ENCODE measurements around the gene SLC35F6.

Gene SLC35F6

DNA sequence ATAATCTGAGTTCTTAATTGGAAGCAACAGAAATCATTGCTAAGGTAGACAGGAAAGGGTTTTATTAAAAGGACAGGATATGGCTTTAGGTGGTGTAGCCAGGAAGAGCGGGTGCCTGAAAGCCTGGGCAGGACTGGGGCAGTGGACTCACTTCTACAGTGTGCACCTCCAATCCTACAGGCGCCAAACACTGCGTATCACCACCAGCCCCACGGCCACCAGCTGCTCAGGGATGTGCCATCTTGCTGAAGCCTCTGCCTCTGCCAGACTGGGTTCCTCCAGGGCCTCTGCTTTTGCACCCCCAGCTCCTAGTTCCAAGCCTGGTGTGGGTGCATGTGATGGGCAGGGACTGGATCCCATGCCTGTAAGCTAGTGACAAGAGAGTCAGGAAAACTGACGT is 54.2 kb downstream of the SLC35F6 start:
- no peak for DNase-seq (ENCODE audit: low read depth, low spot score)

DNA sequence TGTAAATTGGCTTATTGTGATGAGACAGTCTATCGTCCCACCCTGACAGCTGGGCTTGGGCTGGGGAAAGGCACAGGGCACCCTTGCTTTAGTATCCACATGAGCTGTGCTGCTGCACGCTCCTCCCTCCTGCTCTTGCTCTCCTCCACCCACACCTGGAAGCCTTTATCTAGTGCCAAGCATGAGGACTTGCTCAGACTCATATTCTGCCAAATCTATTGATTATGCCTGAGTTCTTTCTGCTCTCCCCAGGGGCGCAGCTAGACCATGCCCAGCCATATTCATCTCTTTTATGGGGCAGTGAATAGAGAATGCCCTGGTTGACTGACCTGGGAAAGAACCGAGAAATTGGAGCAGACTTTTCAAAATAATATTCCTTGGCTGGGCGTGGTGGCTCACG is 54.9 kb downstream of the SLC35F6 start:
- DNase-seq (ENCODE audit: low read depth, low spot score) = no peak

DNA sequence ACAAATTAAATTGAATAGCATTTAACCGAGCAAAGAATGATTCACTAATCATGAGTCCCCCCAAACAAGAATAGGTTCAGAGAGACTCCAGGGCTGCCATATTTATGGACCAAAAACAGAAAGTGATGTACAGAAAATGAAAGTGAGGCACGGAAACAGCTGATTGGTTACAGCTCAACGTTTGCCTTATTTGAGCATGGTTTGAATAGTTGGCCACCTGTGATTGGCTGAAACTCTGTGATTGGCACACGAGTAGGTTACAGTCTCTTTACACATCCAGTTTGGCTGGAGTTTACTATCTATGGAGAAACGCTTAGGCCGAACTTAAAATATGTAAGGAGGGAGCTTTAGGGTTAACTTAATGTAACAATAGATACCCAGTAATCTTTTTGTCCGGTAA is 56.8 kb downstream of the SLC35F6 start:
- no peak for DNase-seq (ENCODE audit: low read depth, low spot score)

DNA sequence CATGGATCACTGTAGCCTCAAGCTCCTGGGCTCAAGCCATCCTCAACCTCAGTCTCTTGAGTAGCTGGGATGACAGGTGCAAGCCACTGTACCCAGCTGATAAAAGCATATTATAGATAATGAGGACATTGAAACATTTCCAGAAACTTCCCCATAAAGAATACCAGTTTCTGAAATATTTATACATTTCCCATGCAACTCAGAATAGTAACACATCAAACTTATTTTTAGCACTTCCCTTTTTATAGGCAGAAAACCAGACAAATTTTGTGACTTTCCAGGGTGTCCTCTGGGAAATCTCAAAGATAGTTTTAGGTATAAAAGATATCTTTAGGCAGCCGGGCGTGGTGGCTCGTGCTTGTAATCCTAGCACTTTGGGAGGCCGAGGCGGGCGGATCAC is 58.8 kb downstream of the SLC35F6 start:
- no peak for DNase-seq (ENCODE audit: low read depth, low spot score)
